ENCODE measurements around the gene RPL37A. TPM values are rescaled to one million over a fixed set of nuclear protein-coding genes. Genes with fewer than 3 reads are reported as not detected.
A peak's percentile ranks its signal among the peaks of the same experiment; 100 is the strongest.

RPL37A gene
- total RNA-seq, 1 donor from 2014 or later, result 698 TPM

- DNase-seq (ENCODE audit: low read depth), result no peak
Measured at GRCh38 chr2:216486708-216487107, 11.9 kb upstream of the RPL37A start.

GRCh38 chr2:216490061-216490460 is 8.6 kb upstream of the RPL37A start:
- peak; percentile 23 for DNase-seq (ENCODE audit: low read depth)

GRCh38 chr2:216491793-216492596 is 6.6 kb upstream of the RPL37A start:
- no peak for DNase-seq (ENCODE audit: low read depth)

- DNase-seq (ENCODE audit: low read depth), result no peak
Measured at GRCh38 chr2:216492597-216493333, 5.9 kb upstream of the RPL37A start.

- DNase-seq (ENCODE audit: low read depth), result no peak
Measured at GRCh38 chr2:216493334-216493685, 5.3 kb upstream of the RPL37A start.

- no peak for DNase-seq (ENCODE audit: low read depth)
Measured at GRCh38 chr2:216495656-216496055, 3.0 kb upstream of the RPL37A start.

- DNase-seq (ENCODE audit: low read depth), result no peak
Measured at GRCh38 chr2:216497382-216498069, 1.1 kb upstream of the RPL37A start.

GRCh38 chr2:216498070-216498378 is 620 bp upstream of the RPL37A start:
- DNase-seq (ENCODE audit: low read depth), result no peak

GRCh38 chr2:216499641-216500218 is 1.1 kb downstream of the RPL37A start:
- DNase-seq (ENCODE audit: low read depth), result no peak

GRCh38 chr2:216500572-216500971 is 1.9 kb downstream of the RPL37A start:
- DNase-seq (ENCODE audit: low read depth), result no peak

GRCh38 chr2:216501854-216502253 is 3.2 kb downstream of the RPL37A start:
- DNase-seq (ENCODE audit: low read depth), result no peak

- DNase-seq (ENCODE audit: low read depth), result no peak
Measured at GRCh38 chr2:216502381-216503158, 3.9 kb downstream of the RPL37A start.

GRCh38 chr2:216503159-216503629 is 4.5 kb downstream of the RPL37A start:
- DNase-seq (ENCODE audit: low read depth), result no peak

- no peak for DNase-seq (ENCODE audit: low read depth)
Measured at GRCh38 chr2:216503697-216504375, 5.2 kb downstream of the RPL37A start.

- no peak for DNase-seq (ENCODE audit: low read depth)
Measured at GRCh38 chr2:216504376-216504762, 5.7 kb downstream of the RPL37A start.

GRCh38 chr2:216505133-216506106 is 6.8 kb downstream of the RPL37A start:
- no peak for DNase-seq (ENCODE audit: low read depth)

- DNase-seq (ENCODE audit: low read depth), result no peak
Measured at GRCh38 chr2:216507220-216508160, 8.8 kb downstream of the RPL37A start.

- no peak for DNase-seq (ENCODE audit: low read depth)
Measured at GRCh38 chr2:216508229-216508628, 9.6 kb downstream of the RPL37A start.

Data from myocyte (in vitro differentiated cells).